Activated CD4-positive, alpha-beta T cell treated with anti-CD3 and anti-CD28 coated beads for 4 hours (primary cell): ENCODE measurements around the gene SPANXA1.
"Not testable (repeated sequence)": the region's sequence is repeated elsewhere in the genome, so short reads cannot be mapped to it uniquely, and the experiment has no call there.

ENCODE experiments used
- DNase-seq, 2 donors: peaks; one replicate each; pipeline ENCODE4 v3.0.0-alpha.2; 2020

Gene SPANXA1, protein sequence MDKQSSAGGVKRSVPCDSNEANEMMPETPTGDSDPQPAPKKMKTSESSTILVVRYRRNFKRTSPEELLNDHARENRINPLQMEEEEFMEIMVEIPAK

DNA sequence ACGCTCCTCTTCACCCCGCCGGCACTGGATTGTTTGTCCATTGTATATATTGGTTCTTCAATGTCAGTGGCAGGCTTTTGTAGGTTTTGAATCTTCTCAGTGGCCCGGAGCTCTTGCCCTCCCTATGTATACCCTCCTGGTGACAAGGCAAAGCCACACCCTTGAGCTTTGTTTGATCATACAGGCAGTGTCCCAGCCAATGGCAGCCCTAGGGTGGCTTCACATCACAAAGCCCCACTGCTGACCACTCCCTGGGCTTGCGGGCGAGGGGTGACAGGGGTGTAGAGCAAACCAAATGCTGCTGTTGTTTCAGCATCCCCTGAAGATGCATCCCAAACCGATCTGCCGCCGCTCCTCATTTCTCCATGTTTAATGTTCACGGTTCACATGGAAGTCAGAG lies at the start of gene SPANXA1:
TSS of gene SPANXA1 (minus strand) at position 101 of the 400 bp plus-strand sequence. CDS start at position 41, 60 bp downstream.
- not testable (repeated sequence) for DNase-seq

DNA sequence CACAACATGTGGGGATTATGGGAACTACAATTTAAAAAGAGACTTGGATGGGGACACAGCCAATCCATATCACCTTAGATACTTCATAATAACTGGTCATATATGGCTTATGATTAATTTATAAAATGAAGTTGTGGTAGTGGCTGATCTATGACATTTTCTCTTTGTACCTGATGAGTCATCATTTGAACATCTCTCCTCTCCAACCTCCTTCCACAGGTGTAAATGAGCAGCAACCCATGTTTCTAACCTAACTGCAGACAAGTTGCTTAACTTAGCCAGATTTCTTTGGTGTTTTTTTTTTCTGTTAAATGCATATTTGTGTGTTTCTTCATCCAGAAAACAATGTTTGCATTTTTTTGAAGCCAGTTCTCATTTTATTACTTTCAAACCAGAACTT lies 47.6 kb upstream of the SPANXA1 start:
- DNase-seq, result no peak

GRCh38 chrX:141619336-141619735 lies 34.8 kb upstream of the SPANXA1 start:
- no peak for DNase-seq

DNA sequence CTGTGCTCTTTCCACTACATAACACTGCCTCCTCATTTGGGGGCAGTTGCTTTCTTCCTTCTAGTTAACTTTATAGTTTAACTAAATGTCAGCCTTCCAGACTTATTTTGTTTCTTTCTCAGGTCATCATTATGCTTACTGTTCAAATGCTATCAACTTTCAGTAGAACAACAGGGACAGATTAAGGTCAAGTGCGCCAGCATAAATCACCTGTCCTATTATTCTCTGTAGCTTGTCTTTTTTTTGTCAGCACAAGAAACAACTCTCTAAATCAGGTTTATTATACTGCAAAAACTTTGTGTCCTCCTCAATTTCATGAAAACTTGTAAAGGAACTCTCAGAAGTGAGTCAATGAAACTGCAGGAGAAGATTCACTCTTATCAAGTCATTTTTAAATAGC lies 24.6 kb upstream of the SPANXA1 start:
- no peak for DNase-seq

DNA sequence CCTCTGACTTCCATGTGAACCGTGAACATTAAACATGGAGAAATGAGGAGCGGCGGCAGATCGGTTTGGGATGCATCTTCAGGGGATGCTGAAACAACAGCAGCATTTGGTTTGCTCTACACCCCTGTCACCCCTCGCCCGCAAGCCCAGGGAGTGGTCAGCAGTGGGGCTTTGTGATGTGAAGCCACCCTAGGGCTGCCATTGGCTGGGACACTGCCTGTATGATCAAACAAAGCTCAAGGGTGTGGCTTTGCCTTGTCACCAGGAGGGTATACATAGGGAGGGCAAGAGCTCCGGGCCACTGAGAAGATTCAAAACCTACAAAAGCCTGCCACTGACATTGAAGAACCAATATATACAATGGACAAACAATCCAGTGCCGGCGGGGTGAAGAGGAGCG lies 4.9 kb upstream of the SPANXA1 start, which contains the start of gene SPANXA2:
TSS of gene SPANXA2 (plus strand) at position 301 of the 400 bp plus-strand sequence. CDS start at position 361, 60 bp downstream.
- not testable (repeated sequence) for DNase-seq

- not testable (repeated sequence) for DNase-seq
These were observed 42.0 kb downstream of the SPANXA1 start for GRCh38 chrX:141542551-141542950.
